ENCODE results near the gene SHOX. TPM values are rescaled to one million over a fixed set of nuclear protein-coding genes. Genes with fewer than 3 reads are reported as not detected.
"Not testable (repeated sequence)": the region's sequence is repeated elsewhere in the genome, so short reads cannot be mapped to it uniquely, and the experiment has no call there.

The SHOX gene
- polyA plus RNA-seq, 1 experiment = 22.8 TPM

DNA sequence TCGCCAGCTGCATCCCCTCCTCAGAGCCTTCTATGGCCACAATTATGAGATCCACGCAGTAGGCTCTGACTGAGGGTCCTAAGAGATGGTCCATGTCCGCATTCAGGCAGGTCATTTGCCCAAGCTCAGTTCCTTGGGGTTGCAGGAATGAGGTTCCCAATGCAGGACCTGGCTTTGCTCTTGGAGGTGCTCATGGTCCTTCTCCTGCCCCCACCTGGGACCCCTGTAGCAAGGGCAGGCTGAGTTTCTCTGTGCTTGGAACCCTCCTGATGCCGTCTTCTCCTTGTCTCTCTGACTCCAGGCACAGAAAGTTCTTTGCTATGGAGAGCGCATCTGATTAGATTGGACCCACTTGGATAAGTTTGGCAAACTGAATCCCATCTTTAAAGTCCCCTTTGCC, 16.5 kb upstream of the SHOX start:
- peaks cover 24% of the 10 kb centered on the region for H3K36me3 ChIP-seq (ENCODE audit: control insufficient read depth, insufficient read depth, low read length)
- ChIA-PET CTCF (no interaction called here), POLR2A (no interaction called here)
- no peak overlapping the region for H3K4me3 ChIP-seq (ENCODE audit: low read depth, low read length)
- TF ChIP-seq, protein P1, sequence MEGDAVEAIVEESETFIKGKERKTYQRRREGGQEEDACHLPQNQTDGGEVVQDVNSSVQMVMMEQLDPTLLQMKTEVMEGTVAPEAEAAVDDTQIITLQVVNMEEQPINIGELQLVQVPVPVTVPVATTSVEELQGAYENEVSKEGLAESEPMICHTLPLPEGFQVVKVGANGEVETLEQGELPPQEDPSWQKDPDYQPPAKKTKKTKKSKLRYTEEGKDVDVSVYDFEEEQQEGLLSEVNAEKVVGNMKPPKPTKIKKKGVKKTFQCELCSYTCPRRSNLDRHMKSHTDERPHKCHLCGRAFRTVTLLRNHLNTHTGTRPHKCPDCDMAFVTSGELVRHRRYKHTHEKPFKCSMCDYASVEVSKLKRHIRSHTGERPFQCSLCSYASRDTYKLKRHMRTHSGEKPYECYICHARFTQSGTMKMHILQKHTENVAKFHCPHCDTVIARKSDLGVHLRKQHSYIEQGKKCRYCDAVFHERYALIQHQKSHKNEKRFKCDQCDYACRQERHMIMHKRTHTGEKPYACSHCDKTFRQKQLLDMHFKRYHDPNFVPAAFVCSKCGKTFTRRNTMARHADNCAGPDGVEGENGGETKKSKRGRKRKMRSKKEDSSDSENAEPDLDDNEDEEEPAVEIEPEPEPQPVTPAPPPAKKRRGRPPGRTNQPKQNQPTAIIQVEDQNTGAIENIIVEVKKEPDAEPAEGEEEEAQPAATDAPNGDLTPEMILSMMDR (IDR thresholded peaks at IDR 0.05; ENCODE audit: insufficient read depth, low read depth, low read length) = no peak
- no peak for DNase-seq (ENCODE audit: low read depth)
- no peaks in the 10 kb centered on the region for H3K27me3 ChIP-seq (ENCODE audit: control insufficient read depth, insufficient read depth, low read length)

DNA sequence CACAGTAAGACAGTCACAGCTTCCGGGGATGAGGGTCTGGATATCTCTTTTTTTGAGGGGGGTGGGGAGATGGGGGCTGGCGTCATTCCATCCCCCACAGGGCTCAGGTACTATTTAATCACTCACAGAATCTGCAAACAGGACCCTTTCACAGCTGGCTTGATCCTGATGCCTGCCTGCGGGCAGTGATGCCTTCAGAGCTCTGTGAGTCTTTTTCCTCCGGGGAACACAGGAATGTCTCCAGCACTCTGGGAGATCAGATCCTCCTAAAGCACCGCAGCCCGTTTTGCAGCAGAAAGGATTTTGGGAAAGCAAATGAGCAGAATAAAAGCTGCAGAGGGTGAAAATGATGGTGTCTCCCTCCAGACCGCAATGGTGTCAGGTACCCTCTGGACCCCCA, 13.2 kb upstream of the SHOX start:
- ChIA-PET POLR2A (no interaction called here), CTCF (no interaction called here)
- Histone ChIP-seq H3K27me3 (ENCODE audit: control insufficient read depth, insufficient read depth, low read length) (no peaks in the 10 kb centered on the region), H3K4me3 (ENCODE audit: low read depth, low read length) (no peak overlapping the region), H3K36me3 (ENCODE audit: control insufficient read depth, insufficient read depth, low read length) (peaks cover 31% of the 10 kb centered on the region)
- TF ChIP-seq, protein P1 (IDR thresholded peaks at IDR 0.05; ENCODE audit: insufficient read depth, low read depth, low read length) = no peak
- no peak for DNase-seq (ENCODE audit: low read depth)

DNA sequence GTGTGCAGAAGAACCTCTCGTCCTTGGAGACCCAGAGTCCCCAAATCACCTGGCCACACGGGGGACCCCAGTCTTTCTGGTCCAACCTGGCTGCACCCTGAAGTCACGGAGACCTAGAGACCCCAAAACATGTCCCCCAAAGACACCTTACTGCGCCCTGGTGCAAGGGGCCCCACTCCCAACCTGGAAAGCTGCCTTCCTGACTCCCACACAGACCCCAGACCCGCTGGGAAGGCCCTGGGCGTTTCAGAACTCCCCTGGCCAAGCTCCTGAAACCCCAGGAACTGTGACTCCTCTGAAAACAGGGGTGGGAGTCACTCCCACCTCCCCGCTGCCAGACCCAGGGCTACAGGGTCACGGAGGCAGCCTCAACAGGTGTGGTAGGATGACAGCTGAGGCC, 12.7 kb upstream of the SHOX start:
- Histone ChIP-seq H3K4me3 (ENCODE audit: low read depth, low read length) (no peak overlapping the region), H3K36me3 (ENCODE audit: control insufficient read depth, insufficient read depth, low read length) (peaks cover 29% of the 10 kb centered on the region), H3K27me3 (ENCODE audit: control insufficient read depth, insufficient read depth, low read length) (no peaks in the 10 kb centered on the region)
- ChIA-PET CTCF (no interaction called here), POLR2A (no interaction called here)
- no peak for DNase-seq (ENCODE audit: low read depth)
- TF ChIP-seq, protein P1 (IDR thresholded peaks at IDR 0.05; ENCODE audit: insufficient read depth, low read depth, low read length) = no peak

DNA sequence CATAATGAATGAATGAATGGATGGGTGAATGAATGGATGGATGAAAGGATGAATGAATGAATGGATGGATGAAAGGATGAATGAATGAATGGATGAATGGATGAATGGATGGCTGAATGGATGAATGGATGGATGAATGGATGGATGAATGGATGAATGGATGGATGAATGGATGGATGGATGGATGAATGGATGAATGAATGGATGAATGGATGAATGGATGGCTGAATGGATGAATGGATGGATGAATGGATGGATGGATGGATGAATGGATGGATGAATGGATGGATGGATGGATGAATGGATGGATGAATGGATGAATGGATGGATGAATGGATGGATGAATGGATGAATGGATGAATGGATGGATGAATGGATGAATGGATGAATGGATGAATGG, 12.3 kb upstream of the SHOX start:
- CTCF ChIA-PET, POLR2A ChIA-PET: not testable (repeated sequence)

DNA sequence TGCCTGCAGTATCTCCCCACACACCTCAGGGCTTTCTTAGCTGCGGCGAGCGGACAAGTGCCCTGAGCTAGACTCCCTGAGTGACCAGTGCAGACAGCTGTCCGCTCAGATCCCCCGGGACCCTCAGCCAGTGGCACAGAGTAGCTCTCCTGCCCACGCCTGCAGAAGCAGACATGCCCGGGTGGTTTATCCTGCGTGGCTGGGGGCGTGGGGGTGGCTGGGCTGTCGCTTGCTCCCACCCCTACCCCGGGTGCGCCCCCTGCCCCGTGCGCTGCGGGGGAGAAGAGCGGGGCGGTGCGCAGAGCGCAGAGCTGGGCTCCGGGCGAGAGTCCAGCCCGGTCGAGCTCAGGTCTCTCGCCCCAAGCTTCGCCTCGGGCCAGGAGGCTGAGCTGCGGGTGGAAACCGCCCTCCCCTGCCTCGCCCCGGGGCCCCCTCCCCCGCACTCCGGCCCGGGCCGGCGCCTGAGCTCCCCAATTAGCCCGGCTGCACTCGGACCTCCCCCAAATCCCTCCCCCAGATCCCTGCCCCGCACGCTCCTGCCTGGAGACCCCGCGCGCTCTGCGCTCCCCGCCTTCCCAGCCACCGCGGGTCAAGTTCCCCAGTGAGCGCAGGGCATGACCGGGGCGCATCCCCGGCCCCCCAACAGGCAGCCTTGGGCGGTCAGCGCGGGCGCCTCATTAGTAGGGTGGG, 11.7 kb upstream of the SHOX start:
- TF ChIP-seq, protein P1 (IDR thresholded peaks at IDR 0.05; ENCODE audit: insufficient read depth, low read depth, low read length) = no peak
- H3K27me3 ChIP-seq (ENCODE audit: control insufficient read depth, insufficient read depth, low read length) = no peaks in the 10 kb centered on the region
- ChIA-PET POLR2A (no interaction called here), CTCF (no interaction called here)
- peak overlapping the region; percentile 42 for H3K4me3 ChIP-seq (ENCODE audit: low read depth, low read length)
- H3K36me3 ChIP-seq (ENCODE audit: control insufficient read depth, insufficient read depth, low read length) = peaks cover 26% of the 10 kb centered on the region
- no peak for DNase-seq (ENCODE audit: low read depth)

More for the DNA sequence above, 12.3 kb upstream of the SHOX start:
- H3K27me3 ChIP-seq (ENCODE audit: control insufficient read depth, insufficient read depth, low read length); H3K4me3 ChIP-seq (ENCODE audit: low read depth, low read length); DNase-seq (ENCODE audit: low read depth): not testable (repeated sequence)
- H3K36me3 ChIP-seq (ENCODE audit: control insufficient read depth, insufficient read depth, low read length) = peaks cover 29% of the 10 kb centered on the region

DNA sequence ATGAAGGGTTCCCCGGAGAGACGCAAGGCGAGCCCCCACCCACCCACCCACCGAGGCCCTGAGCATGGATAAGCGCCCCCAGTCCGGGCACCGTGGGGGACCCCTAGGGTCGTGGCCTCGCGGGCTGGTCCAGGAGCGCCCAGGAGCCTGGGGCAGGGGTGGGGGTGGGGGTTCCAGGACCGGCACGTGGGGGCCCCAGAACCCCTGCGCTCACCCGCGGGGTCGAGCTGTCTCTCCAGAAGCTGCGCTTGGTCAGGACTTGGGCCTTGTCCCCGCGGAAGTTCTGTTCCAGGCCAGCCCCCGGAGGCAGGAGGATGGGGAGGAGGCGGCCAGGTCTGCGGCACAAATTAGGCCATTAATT, 11.2 kb upstream of the SHOX start:
- TF ChIP-seq, protein P1 (IDR thresholded peaks at IDR 0.05; ENCODE audit: insufficient read depth, low read depth, low read length) = no peak
- Histone ChIP-seq H3K27me3 (ENCODE audit: control insufficient read depth, insufficient read depth, low read length) (no peaks in the 10 kb centered on the region), H3K4me3 (ENCODE audit: low read depth, low read length) (peak overlapping the region; percentile 42), H3K36me3 (ENCODE audit: control insufficient read depth, insufficient read depth, low read length) (peaks cover 21% of the 10 kb centered on the region)
- CTCF ChIA-PET = no interaction called here
- POLR2A ChIA-PET = no interaction called here
- no peak for DNase-seq (ENCODE audit: low read depth)
